WTC11 (cell line): ENCODE measurements around the gene EEF2K. TPM values are rescaled to one million over a fixed set of nuclear protein-coding genes. Genes with fewer than 3 reads are reported as not detected.

ENCODE experiments used
- ATAC-seq: fragments of 200-7000 bp; cut with Tn5 transposase; 2 replicates; pipeline ENCODE4 v1.10.0; 2021; ENCODE audit warnings: mild to moderate bottlenecking, moderate library complexity
- CTCF ChIA-PET: fragments of 300-600 bp; sonication (Branson Sonifier 250); formaldehyde crosslinking; loops from one replicate; lab custom pipeline; 2021; ENCODE audit warnings: antibody characterized with exemption; lab: Charles Lee
- POLR2A ChIA-PET: fragments of 350-600 bp; sonication (Branson Sonifier 250); formaldehyde crosslinking; loops from one replicate; lab custom pipeline; 2021; ENCODE audit warnings: antibody characterized with exemption; lab: Charles Lee
- DNase-seq: peaks from one replicate; pipeline ENCODE4 v3.0.0; 2021; ENCODE audit warnings: low spot score
- H3K27ac Mint-ChIP-seq: 2 replicates; pipeline ENCODE4 v1.8.0; 2021; ENCODE audit warnings: mixed read lengths
- H3K27me3 Mint-ChIP-seq: 2 replicates; pipeline ENCODE4 v1.8.0; 2021; ENCODE audit warnings: low read depth, mild to moderate bottlenecking, moderate library complexity, mixed read lengths
- H3K36me3 Mint-ChIP-seq: 2 replicates; pipeline ENCODE4 v1.8.0; 2021; ENCODE audit warnings: mixed read lengths
- H3K4me1 Mint-ChIP-seq: 2 replicates; pipeline ENCODE4 v1.8.0; 2022; ENCODE audit warnings: mixed read lengths
- H3K4me3 Mint-ChIP-seq: 2 replicates; pipeline ENCODE4 v1.8.0; 2021; ENCODE audit warnings: mild to moderate bottlenecking, moderate library complexity, mixed read lengths
- H3K9me3 Mint-ChIP-seq: 2 replicates; pipeline ENCODE4 v1.8.0; 2021; ENCODE audit warnings: mixed read lengths
- FOXJ3 ChIP-seq: sonication (generic); formaldehyde crosslinking; IDR thresholded peaks from 2 replicates; pipeline ENCODE4 v1.9.0; 2021; ENCODE audit warnings: missing genetic modification reagents, mild to moderate bottlenecking, borderline replicate concordance
- GRHL2 ChIP-seq: fragments of 250-450 bp; sonication (Bioruptor Pico); IDR thresholded peaks from 2 replicates; pipeline ENCODE4 v1.8.0; 2022; ENCODE audit warnings: mild to moderate bottlenecking, moderate library complexity; ENCODE audit not compliant: insufficient replicate concordance, severe bottlenecking
- GTF2I ChIP-seq: fragments of 250-450 bp; sonication (Bioruptor Pico); conservative IDR thresholded peaks from 2 replicates; pipeline ENCODE4 v1.4.0; 2021; ENCODE audit warnings: mild to moderate bottlenecking
- NFATC4 ChIP-seq: fragments of 250-450 bp; sonication (Bioruptor Pico); IDR thresholded peaks from 2 replicates; pipeline ENCODE4 v1.9.0; 2021; ENCODE audit warnings: mild to moderate bottlenecking
- NR1H2 ChIP-seq: sonication (generic); formaldehyde crosslinking; IDR thresholded peaks from 2 replicates; pipeline ENCODE4 v1.9.0; 2021; ENCODE audit warnings: mild to moderate bottlenecking, moderate library complexity, missing genetic modification reagents
- TP53 ChIP-seq: sonication (generic); formaldehyde crosslinking; IDR thresholded peaks from 2 replicates; pipeline ENCODE4 v1.8.1; 2023; ENCODE audit warnings: mild to moderate bottlenecking, missing genetic modification reagents
- ZBTB21 ChIP-seq: sonication (generic); formaldehyde crosslinking; IDR thresholded peaks from 2 replicates; pipeline ENCODE4 v1.8.1; 2023; ENCODE audit warnings: mild to moderate bottlenecking, missing genetic modification reagents, borderline replicate concordance
- total RNA-seq: library from RNA; stranded (reverse); gene quantifications from 3 replicates; pipeline ENCODE4 v1.2.3, GENCODE V29; 2021
- TF ChIP-seq, protein P1 (sequence below): fragments of 250-450 bp; sonication (Bioruptor Pico); IDR thresholded peaks from 2 replicates; pipeline ENCODE4 v1.9.0; 2021; ENCODE audit warnings: mild to moderate bottlenecking, borderline replicate concordance
- TF ChIP-seq, protein P2 (sequence below): fragments of 250-450 bp; sonication (Bioruptor Pico); IDR thresholded peaks from 2 replicates; pipeline ENCODE4 v1.9.0; 2021; ENCODE audit warnings: mild to moderate bottlenecking
- TF ChIP-seq, protein P3 (sequence below): sonication (generic); formaldehyde crosslinking; IDR thresholded peaks from 2 replicates; pipeline ENCODE4 v1.8.1; 2022; ENCODE audit warnings: missing genetic modification reagents, borderline replicate concordance
- TF ChIP-seq, protein P4 (sequence below): sonication (generic); formaldehyde crosslinking; IDR thresholded peaks from 2 replicates; pipeline ENCODE4 v1.8.0; 2022; ENCODE audit warnings: mild to moderate bottlenecking, missing genetic modification reagents
- TF ChIP-seq, protein P5 (sequence below): sonication (generic); formaldehyde crosslinking; conservative IDR thresholded peaks from 2 replicates; pipeline ENCODE4 v1.8.1; 2022; ENCODE audit warnings: mild to moderate bottlenecking, missing genetic modification reagents

The EEF2K gene
- total RNA-seq, 1 experiment from 2014 or later, result 26.7 TPM

DNA sequence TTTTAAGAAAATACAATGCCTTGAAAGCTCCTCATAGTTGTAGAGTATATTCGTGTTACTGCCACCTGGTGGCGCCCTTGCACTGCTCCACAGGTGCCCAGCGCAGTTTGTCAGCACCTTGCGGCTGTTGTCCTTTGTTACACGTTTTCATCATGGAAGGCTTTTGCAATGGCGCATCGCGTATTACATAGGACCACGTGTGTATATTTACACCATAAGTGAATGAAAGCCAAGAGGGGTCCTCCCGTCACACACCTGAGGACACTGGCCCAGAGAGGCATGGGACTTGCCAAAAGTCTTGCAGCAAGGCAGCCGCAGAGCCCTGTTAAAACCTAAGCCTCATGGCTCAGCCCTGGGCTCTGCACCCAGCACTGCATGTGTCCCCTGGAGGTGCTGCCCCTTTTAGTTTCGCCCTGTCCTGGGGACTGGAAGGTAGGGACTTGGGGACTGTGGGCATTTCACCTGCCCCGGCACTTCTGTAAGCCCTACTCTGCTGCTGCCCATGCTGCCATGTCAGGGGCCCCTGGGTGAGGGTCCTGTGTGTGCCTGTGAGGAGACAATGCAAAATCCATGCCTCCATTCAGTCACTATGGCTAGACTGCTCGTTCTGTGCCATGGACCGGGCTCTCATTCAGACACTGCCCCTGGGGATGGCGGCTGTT is 115.4 kb downstream of the EEF2K start (continued):
- TF ChIP-seq, protein P1, sequence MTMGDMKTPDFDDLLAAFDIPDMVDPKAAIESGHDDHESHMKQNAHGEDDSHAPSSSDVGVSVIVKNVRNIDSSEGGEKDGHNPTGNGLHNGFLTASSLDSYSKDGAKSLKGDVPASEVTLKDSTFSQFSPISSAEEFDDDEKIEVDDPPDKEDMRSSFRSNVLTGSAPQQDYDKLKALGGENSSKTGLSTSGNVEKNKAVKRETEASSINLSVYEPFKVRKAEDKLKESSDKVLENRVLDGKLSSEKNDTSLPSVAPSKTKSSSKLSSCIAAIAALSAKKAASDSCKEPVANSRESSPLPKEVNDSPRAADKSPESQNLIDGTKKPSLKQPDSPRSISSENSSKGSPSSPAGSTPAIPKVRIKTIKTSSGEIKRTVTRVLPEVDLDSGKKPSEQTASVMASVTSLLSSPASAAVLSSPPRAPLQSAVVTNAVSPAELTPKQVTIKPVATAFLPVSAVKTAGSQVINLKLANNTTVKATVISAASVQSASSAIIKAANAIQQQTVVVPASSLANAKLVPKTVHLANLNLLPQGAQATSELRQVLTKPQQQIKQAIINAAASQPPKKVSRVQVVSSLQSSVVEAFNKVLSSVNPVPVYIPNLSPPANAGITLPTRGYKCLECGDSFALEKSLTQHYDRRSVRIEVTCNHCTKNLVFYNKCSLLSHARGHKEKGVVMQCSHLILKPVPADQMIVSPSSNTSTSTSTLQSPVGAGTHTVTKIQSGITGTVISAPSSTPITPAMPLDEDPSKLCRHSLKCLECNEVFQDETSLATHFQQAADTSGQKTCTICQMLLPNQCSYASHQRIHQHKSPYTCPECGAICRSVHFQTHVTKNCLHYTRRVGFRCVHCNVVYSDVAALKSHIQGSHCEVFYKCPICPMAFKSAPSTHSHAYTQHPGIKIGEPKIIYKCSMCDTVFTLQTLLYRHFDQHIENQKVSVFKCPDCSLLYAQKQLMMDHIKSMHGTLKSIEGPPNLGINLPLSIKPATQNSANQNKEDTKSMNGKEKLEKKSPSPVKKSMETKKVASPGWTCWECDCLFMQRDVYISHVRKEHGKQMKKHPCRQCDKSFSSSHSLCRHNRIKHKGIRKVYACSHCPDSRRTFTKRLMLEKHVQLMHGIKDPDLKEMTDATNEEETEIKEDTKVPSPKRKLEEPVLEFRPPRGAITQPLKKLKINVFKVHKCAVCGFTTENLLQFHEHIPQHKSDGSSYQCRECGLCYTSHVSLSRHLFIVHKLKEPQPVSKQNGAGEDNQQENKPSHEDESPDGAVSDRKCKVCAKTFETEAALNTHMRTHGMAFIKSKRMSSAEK, result no peak
- no peak for TF ChIP-seq TP53 (CRISPR knock-in tag)
- TF ChIP-seq, all 79 proteins: peak for 3

DNA sequence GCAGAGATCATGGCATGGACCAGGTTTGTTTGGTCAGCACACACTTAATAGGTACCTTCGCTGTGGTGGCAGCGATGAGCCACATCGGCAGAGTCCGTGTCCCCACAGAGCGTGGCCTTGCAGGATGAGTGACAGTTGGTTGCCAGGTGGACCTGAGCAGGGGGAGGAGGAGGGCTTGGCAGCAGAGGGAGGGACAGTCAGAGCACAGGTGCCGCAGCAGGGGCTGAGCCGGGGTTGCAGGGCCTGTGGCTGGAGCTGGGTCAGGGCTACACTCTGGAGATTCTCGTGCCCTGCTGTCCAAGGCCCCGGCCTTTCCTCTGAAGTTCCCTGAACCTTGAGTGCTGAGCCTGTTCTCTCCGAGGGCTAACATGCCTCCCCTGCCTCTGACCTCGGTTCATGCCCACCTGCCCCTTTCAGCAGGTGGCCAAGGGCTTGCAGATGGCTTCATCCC is 116.0 kb downstream of the EEF2K start:
- Mint-ChIP-seq H3K4me1 (no peaks in the 10 kb centered on the region), H3K9me3 (no peaks in the 10 kb centered on the region), H3K36me3 (peaks cover 36% of the 10 kb centered on the region), H3K27me3 (no peaks in the 10 kb centered on the region), H3K4me3 (no peak overlapping the region), H3K27ac (peak overlapping the region; percentile 74)
- DNase-seq (no peak), ATAC-seq (no peak)
- POLR2A ChIA-PET, result no interaction called here
- CTCF ChIA-PET, result interaction anchor here (1.6 kb wide), 1 partner anchor 21 kb away, joined by 19 read pairs; no protein-coding TSS in a partner anchor
- TF ChIP-seq GRHL2 (CRISPR knock-in tag) (no peak), GTF2I (CRISPR knock-in tag) (no peak), NR1H2 (CRISPR knock-in tag) (no peak), FOXJ3 (CRISPR knock-in tag) (no peak)
- TF ChIP-seq, protein P2, sequence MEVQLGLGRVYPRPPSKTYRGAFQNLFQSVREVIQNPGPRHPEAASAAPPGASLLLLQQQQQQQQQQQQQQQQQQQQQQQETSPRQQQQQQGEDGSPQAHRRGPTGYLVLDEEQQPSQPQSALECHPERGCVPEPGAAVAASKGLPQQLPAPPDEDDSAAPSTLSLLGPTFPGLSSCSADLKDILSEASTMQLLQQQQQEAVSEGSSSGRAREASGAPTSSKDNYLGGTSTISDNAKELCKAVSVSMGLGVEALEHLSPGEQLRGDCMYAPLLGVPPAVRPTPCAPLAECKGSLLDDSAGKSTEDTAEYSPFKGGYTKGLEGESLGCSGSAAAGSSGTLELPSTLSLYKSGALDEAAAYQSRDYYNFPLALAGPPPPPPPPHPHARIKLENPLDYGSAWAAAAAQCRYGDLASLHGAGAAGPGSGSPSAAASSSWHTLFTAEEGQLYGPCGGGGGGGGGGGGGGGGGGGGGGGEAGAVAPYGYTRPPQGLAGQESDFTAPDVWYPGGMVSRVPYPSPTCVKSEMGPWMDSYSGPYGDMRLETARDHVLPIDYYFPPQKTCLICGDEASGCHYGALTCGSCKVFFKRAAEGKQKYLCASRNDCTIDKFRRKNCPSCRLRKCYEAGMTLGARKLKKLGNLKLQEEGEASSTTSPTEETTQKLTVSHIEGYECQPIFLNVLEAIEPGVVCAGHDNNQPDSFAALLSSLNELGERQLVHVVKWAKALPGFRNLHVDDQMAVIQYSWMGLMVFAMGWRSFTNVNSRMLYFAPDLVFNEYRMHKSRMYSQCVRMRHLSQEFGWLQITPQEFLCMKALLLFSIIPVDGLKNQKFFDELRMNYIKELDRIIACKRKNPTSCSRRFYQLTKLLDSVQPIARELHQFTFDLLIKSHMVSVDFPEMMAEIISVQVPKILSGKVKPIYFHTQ (CRISPR knock-in tag), result no peak
- TF ChIP-seq, protein P3, sequence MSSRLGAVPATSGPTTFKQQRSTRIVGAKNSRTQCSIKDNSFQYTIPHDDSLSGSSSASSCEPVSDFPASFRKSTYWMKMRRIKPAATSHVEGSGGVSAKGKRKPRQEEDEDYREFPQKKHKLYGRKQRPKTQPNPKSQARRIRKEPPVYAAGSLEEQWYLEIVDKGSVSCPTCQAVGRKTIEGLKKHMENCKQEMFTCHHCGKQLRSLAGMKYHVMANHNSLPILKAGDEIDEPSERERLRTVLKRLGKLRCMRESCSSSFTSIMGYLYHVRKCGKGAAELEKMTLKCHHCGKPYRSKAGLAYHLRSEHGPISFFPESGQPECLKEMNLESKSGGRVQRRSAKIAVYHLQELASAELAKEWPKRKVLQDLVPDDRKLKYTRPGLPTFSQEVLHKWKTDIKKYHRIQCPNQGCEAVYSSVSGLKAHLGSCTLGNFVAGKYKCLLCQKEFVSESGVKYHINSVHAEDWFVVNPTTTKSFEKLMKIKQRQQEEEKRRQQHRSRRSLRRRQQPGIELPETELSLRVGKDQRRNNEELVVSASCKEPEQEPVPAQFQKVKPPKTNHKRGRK (CRISPR knock-in tag), result no peak
- TF ChIP-seq, protein P4, sequence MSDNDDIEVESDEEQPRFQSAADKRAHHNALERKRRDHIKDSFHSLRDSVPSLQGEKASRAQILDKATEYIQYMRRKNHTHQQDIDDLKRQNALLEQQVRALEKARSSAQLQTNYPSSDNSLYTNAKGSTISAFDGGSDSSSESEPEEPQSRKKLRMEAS (CRISPR knock-in tag), result no peak
- TF ChIP-seq, protein P5, sequence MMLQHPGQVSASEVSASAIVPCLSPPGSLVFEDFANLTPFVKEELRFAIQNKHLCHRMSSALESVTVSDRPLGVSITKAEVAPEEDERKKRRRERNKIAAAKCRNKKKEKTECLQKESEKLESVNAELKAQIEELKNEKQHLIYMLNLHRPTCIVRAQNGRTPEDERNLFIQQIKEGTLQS (CRISPR knock-in tag), result no peak

DNA sequence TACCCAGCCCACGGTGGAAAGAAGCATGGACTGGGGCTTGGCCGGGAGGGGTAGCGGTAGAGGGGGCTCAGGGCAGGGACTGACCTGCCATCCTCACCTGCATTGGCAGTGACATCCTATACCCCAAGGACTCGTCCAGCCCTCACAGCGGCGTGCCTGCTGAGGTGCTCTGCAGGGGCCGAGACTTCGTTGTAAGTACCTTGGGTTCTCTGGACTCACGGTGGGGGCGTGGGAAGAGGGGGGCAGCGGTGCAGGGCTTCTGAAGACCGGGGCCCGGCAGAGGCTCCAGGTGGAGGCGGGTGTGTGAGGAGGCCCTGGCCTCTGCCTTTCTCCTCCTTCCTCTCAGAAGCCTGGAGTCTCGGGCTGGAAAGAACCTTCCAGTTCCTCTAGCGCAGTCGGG is 116.7 kb downstream of the EEF2K start:
- POLR2A ChIA-PET, result no interaction called here
- DNase-seq (no peak), ATAC-seq (no peak)
- peak overlapping the region; percentile 74; the same call in 1 of the 2 replicates for H3K27ac Mint-ChIP-seq
- no peak for TF ChIP-seq NFATC4
- TF ChIP-seq ZBTB21 (CRISPR knock-in tag), result no peak
- peaks cover 36% of the 10 kb centered on the region for H3K36me3 Mint-ChIP-seq
- CTCF ChIA-PET, result no interaction called here
- H3K4me3 Mint-ChIP-seq, result no peak overlapping the region
- no peaks in the 10 kb centered on the region for H3K4me1 Mint-ChIP-seq
- no peaks in the 10 kb centered on the region for H3K9me3 Mint-ChIP-seq
- H3K27me3 Mint-ChIP-seq, result no peaks in the 10 kb centered on the region
